Adipose tissue (tissue), 3 donors: ENCODE results near the gene TTLL9. TPM values are rescaled to one million over a fixed set of nuclear protein-coding genes. Genes with fewer than 3 reads are reported as not detected.
"Not testable (repeated sequence)": the region's sequence is repeated elsewhere in the genome, so short reads cannot be mapped to it uniquely, and the experiment has no call there.

ENCODE experiments used
- H3K27ac ChIP-seq: one replicate; pipeline ENCODE4 v1.5.1; 2013; ENCODE audit warnings: low read depth, low read length
- WGBS, 3 donors: extraction: QIAGEN DNeasy Blood & Tissue Kit; methylation state at CpG; one replicate each; pipeline ENCODE4 v1.1.7; 2013; 5-methylcytosine and 5-hydroxymethylcytosine counted together
- polyA plus RNA-seq, 3 donors: library from polyadenylated mRNA; stranded (reverse); fragments of 200-250 nt; gene quantifications; one replicate each; pipeline ENCODE4 v1.2.3, GENCODE V29; 2013
- donor health status: healthy with polysubstance abuse.
- donor health status: Bipolar disorder and iron deficiency.
- donor health status: healthy.

The TTLL9 gene
- polyA plus RNA-seq, 3 donors = 0.06 to 0.26 TPM; not detected in 1

GRCh38 chr20:31923388-31924331 lies 53.2 kb downstream of the TTLL9 start:
- H3K27ac ChIP-seq = no peak overlapping the region
- WGBS, 3 donors = 44 to 61% (median 44%) methylated on average over 13 of the region's 13 CpGs

DNA sequence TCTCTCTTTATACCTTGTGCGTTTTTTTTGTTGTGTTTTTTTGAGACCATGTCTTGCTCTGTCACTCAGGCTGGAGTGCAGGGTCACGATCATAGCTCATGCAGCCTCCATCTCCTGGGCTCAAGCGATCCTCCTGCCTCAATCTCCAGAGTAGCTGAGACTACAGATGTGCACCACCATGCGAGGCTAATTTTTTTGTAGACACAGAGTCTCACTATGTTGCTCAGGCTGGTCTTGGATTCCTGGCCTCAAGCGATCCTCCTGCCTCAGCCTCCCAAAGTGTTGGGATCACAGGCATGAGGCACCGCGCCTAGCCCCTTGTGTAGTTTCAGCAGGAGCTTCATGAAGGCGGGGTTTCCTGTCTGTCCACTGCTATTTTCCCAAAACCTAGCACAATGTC lies 54.1 kb downstream of the TTLL9 start:
- WGBS, 3 donors = 89 to 93% (median 90%) methylated on average over 8 of the region's 8 CpGs
- no peak overlapping the region for H3K27ac ChIP-seq

DNA sequence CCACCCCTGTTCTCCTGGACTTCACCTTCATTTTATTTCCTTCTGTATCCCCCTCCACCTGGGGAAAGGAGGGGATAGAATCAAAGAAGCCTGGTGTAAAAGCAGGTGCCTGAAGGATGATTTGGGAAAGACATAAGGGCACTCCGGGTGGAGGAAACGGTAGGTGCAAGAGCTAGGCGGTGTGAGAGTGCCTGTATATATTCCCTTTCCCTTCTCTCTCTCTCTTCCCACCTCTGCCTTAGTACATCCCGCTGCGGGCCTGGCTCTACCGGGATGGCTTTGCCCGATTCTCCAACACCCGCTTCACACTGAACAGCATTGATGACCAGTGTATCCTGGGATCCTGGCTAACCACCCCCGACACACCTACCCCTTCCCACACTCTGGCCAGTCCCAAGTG lies 55.2 kb downstream of the TTLL9 start:
- 58 to 69% (median 62%) methylated on average over 9 of the region's 9 CpGs for WGBS, 3 donors
- no peak overlapping the region for H3K27ac ChIP-seq

DNA sequence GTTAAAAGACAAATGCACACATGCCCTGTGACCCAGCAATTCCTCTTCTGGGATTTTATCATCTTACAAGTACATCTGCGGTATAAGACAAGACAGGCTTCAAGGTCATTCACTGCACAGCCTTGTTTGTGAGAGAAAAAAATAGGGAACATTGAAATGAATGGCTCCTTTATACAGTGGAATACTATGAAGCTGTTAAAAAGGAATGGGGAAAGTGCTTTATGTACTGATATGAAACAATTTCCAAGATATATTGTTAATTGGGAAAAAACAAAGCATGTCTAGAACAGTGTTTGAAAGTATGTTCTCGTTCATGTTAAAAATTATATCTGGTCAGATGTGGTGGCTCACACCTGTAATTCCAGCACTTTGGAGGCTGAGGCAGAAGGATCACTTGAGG lies 56.1 kb downstream of the TTLL9 start:
- 68 to 91% (median 89%) methylated on average over 2 of the region's 2 CpGs for WGBS, 3 donors

DNA sequence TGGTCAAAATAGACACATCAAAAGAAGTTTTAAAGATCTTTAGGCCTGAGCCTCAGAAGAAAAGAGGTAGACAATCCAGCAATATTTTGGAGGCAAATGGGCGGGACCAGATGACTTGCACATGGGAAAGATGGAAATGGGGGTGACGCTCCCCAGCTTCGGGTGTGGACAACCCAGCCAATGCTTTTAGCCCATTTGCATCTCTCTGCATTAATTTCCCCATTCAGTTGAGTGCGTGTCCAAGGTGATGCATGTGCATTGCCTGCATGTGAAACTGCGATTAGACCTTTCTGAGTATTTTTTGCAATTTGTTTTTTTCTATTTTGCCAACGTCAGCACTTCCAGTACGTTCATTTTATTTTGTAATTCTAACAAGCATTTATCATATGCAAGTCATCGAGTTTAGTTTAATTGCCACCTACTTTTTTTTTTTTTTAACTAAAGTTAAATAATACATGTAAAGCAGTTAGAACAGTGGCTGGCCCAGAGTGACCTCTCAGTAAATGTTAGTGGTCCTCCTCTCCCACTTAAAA lies 57.3 kb downstream of the TTLL9 start:
- WGBS, 3 donors = 56 to 78% (median 76%) methylated on average over 8 of the region's 8 CpGs
- H3K27ac ChIP-seq = no peak overlapping the region

More for the DNA sequence above, 56.1 kb downstream of the TTLL9 start:
- H3K27ac ChIP-seq = no peak overlapping the region

DNA sequence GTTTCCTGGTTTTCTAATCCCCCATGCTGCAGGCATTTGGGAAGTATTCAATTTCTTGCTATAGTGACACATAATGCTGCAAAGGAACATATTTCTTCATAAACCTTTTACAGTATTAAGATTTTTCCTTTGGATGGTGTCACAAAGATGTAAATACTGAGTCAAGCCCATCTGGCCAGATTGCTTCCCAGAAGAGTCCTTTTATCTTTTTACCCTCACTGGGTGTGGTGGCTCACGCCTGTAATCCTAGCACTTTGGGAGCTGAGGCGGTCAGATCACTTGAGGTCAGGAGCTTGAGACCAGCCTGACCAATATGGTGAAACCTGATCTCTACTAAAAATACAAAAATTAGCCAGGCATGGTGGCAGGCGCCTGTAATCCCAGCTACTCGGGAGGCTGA lies 59.2 kb downstream of the TTLL9 start:
- H3K27ac ChIP-seq = not testable (repeated sequence)
- WGBS, 3 donors = 66 to 82% (median 82%) methylated on average over 4 of the region's 4 CpGs

GRCh38 chr20:31930779-31931178 lies 60.3 kb downstream of the TTLL9 start:
- WGBS, 3 donors = 21 to 52% (median 25%) methylated on average over 5 of the region's 5 CpGs
- H3K27ac ChIP-seq = no peak overlapping the region

GRCh38 chr20:31933698-31934097 lies 63.3 kb downstream of the TTLL9 start:
- 83 to 91% (median 87%) methylated on average over 10 of the region's 10 CpGs for WGBS, 3 donors
- H3K27ac ChIP-seq = no peak overlapping the region

- no peak overlapping the region for H3K27ac ChIP-seq
- WGBS, 3 donors = 78 to 91% (median 90%) methylated on average over 14 of the region's 14 CpGs
These were observed 64.1 kb downstream of the TTLL9 start for GRCh38 chr20:31934491-31934890.

DNA sequence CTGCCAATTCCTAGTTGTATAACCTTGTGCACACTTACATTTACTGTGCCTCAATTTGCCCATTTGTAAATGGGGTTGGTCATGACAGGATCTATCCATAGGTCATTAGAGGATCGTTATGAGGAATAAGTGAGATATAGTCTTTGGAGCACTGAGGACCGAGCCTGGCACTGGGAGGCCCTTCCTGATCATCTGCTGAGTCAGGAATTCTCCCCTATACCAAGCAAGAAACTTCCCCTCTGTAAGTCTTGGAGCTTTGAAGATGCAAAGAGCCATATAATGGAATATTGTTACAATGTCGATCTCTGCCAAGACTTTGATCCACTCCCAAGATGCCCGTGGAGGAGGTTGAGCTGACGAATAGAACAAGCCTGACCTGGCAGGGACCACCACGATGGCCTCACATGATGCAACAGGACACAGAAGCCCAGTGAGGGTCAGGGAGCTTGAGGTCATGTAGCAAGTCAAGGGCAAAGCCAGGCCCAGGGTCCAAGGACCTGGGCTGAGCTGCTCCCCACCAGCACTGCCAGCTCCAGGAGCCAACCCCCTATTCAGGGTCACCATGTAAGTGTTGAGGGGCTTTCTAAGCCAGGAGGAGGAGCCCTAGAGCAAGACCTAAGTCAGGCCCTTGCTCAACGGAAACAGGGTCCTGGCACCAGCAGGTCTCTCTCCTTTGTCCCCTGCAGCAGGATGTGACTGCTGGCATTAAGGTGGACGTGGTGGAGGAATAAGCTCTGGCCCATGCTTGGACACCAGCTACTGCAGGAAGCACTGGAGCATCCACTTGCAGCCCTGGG lies 64.7 kb downstream of the TTLL9 start:
- WGBS, 3 donors = 62 to 70% (median 65%) methylated on average over 8 of the region's 8 CpGs
- H3K27ac ChIP-seq = no peak overlapping the region

- no peak overlapping the region for H3K27ac ChIP-seq
- 75 to 79% (median 79%) methylated on average over 4 of the region's 4 CpGs for WGBS, 3 donors
These were observed 66.0 kb downstream of the TTLL9 start for GRCh38 chr20:31936420-31936819.

DNA sequence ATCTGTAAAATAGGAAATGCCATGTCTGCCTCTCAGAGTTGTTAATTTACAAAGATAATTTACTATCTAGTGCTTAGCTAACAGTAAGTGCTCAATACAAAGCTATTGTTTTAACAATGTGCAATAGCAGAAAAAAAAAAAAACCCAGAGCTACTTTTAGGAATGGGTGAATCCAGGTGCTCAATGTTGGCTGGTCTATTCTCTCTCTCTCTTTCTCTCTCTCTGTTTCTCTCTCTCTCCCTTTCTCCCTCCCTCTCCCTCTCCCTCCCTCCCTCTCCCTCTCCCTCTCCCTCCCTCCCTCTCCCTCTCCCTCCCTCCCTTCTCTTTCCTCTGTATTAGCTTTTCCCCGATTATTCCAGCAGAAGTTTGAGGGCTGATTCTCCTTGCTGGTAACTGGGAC lies 67.4 kb downstream of the TTLL9 start:
- WGBS, 3 donors = 50 to 58% (median 57%) methylated on average over 1 of the region's 1 CpG
- no peak overlapping the region for H3K27ac ChIP-seq

GRCh38 chr20:31939661-31940060 lies 69.2 kb downstream of the TTLL9 start:
- no peak overlapping the region for H3K27ac ChIP-seq
- 93 to 99% (median 96%) methylated on average over 2 of the region's 2 CpGs for WGBS, 3 donors

- no peak overlapping the region for H3K27ac ChIP-seq
- 42 to 75% (median 63%) methylated on average over 2 of the region's 2 CpGs for WGBS, 3 donors
These were observed 72.6 kb downstream of the TTLL9 start for GRCh38 chr20:31943052-31943471.

- WGBS, 3 donors = 82 to 83% (median 83%) methylated on average over 4 of the region's 4 CpGs
- H3K27ac ChIP-seq = no peak overlapping the region
These were observed 74.9 kb downstream of the TTLL9 start for GRCh38 chr20:31945319-31945718.

DNA sequence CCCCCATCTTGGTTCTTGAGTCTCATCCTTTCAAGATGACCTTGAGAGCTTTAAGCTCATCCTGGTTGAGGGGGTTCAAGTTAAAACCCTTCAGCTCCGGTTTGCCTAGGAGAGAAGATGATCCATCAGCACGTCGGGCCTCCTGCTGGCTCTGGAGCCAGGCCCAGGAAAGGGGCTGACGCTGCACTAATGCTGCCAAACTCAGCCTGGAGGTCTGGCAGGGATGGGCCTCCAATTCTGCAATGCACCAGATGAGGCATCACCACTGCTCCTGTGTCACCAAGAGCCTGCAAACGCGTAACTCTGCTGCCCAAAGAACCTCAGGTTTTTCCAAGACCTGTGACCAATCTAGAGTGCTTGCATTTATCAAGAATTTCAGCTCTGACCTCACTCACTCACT lies 75.4 kb downstream of the TTLL9 start:
- no peak overlapping the region for H3K27ac ChIP-seq
- 63 to 71% (median 63%) methylated on average over 6 of the region's 6 CpGs for WGBS, 3 donors

- WGBS, 3 donors = 96 to 98% (median 97%) methylated on average over 2 of the region's 2 CpGs
- H3K27ac ChIP-seq = no peak overlapping the region
These were observed 77.6 kb downstream of the TTLL9 start for GRCh38 chr20:31948008-31948407.

DNA sequence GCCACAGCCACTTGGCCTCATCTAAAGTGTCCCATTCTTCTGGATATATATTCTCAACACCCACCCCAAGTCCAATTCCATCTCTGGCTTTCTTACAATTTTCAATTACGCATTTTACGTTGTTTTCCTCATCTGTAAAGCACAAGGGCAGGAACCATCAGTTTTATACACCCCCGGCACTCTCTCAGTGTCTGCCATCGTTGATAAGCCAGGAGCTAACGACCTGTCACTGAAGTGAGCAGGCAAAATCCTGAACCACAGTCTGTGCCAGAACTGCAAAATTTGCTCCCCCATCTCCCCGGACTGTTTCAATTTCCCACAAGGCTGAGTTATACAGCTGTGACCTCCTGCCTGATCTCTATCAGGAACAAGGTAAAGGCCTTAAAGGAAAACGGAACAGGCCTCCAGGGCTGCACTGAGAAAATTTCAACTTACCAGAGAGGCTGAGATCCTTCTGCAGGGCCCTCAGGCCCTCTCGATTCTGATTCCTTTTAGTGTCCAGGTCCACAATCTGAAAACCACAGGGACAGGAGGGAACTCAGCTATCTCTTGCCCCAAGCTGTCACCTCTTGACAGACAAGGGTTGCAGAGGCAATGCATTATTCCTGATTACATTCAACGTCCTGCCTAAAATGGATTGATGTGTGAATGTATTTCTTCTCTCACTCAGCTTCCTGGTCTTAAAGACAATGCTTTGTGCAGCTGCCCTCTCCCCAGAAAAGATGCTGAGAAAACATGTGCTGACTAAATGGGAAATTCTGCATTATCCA lies 79.6 kb downstream of the TTLL9 start:
- WGBS, 3 donors = 66 to 80% (median 78%) methylated on average over 9 of the region's 9 CpGs
- no peak overlapping the region for H3K27ac ChIP-seq
